Ureter (tissue), 1 donor: ENCODE results near the gene CENPK. TPM values are rescaled to one million over a fixed set of nuclear protein-coding genes. Genes with fewer than 3 reads are reported as not detected.
"Not testable (repeated sequence)": the region's sequence is repeated elsewhere in the genome, so short reads cannot be mapped to it uniquely, and the experiment has no call there.

Experiments
- DNase-seq: peaks from one replicate; pipeline ENCODE4 v3.0.0-alpha.2; 2020; ENCODE audit warnings: low spot score
- total RNA-seq: library from RNA; stranded (reverse); gene quantifications from one replicate; pipeline ENCODE4 v1.2.4, GENCODE V29; 2023
- donor health status: DM: yes; HTN: yes; CAD: no.

The CENPK gene
- total RNA-seq, 1 donor from 2014 or later = 2.3 TPM

- DNase-seq = no peak
Measured at GRCh38 chr5:65506961-65507360, 56.0 kb downstream of the CENPK start.

GRCh38 chr5:65489119-65489518 is 73.8 kb downstream of the CENPK start:
- no peak for DNase-seq

- not testable (repeated sequence) for DNase-seq
Measured at GRCh38 chr5:65488038-65488687, 74.8 kb downstream of the CENPK start.

GRCh38 chr5:65486803-65487202 is 76.2 kb downstream of the CENPK start:
- DNase-seq = not testable (repeated sequence)

GRCh38 chr5:65485405-65485804 is 77.6 kb downstream of the CENPK start:
- DNase-seq = no peak

- DNase-seq = no peak
Measured at GRCh38 chr5:65483546-65484346, 79.2 kb downstream of the CENPK start.

- no peak for DNase-seq
Measured at GRCh38 chr5:65482736-65483545, 80.0 kb downstream of the CENPK start.

- no peak for DNase-seq
Measured at GRCh38 chr5:65482296-65482735, 80.7 kb downstream of the CENPK start.

- peak; percentile 91 for DNase-seq
Measured at GRCh38 chr5:65481635-65482295, 81.2 kb downstream of the CENPK start, which contains the start of gene ADAMTS6. Gene ADAMTS6 (minus strand): TSS chr5:65481920. CDS start chr5:65473673, 8,247 bp downstream.

GRCh38 chr5:65481171-65481581 is 81.8 kb downstream of the CENPK start:
- no peak for DNase-seq

- DNase-seq = peak; percentile 65
Measured at GRCh38 chr5:65480306-65480865, 82.6 kb downstream of the CENPK start.

GRCh38 chr5:65479527-65479926 is 83.4 kb downstream of the CENPK start:
- DNase-seq = no peak

- no peak for DNase-seq
Measured at GRCh38 chr5:65478336-65478735, 84.6 kb downstream of the CENPK start.

- no peak for DNase-seq
Measured at GRCh38 chr5:65475895-65476294, 87.1 kb downstream of the CENPK start.

- no peak for DNase-seq
Measured at GRCh38 chr5:65475336-65475735, 87.6 kb downstream of the CENPK start.

GRCh38 chr5:65474130-65474711 is 88.7 kb downstream of the CENPK start:
- no peak for DNase-seq

GRCh38 chr5:65468633-65469032 is 94.3 kb downstream of the CENPK start:
- DNase-seq = no peak
